Mesodermal cell (in vitro differentiated cells): ENCODE measurements around the gene PLEKHM2.
A peak's percentile ranks its signal among the peaks of the same experiment; 100 is the strongest.

Experiments used
- H3K27ac ChIP-seq: 2 replicates; pipeline ENCODE4 v1.7.0; 2013; ENCODE audit warnings: mild to moderate bottlenecking, low read depth, low read length, moderate library complexity; ENCODE audit not compliant: severe bottlenecking
- H3K36me3 ChIP-seq: 2 replicates; pipeline ENCODE4 v1.7.1; 2013; ENCODE audit warnings: mild to moderate bottlenecking, low read length, moderate library complexity; ENCODE audit not compliant: control insufficient read depth, insufficient read depth
- H3K4me1 ChIP-seq: one replicate; pipeline ENCODE4 v1.7.1; 2013; ENCODE audit warnings: mild to moderate bottlenecking, low read length; ENCODE audit not compliant: insufficient read depth, control insufficient read depth, poor library complexity, severe bottlenecking
- H3K4me3 ChIP-seq: 2 replicates; pipeline ENCODE4 v1.7.0; 2013; ENCODE audit warnings: low read length, control low read depth, mild to moderate bottlenecking; ENCODE audit not compliant: insufficient read depth, poor library complexity, severe bottlenecking; ENCODE audit errors: extremely low read depth
- H3K9me3 ChIP-seq: 2 replicates; pipeline ENCODE4 v1.7.1; 2013; ENCODE audit warnings: mild to moderate bottlenecking, low read length, moderate library complexity; ENCODE audit not compliant: control insufficient read depth
- WGBS, 2 experiments: methylation state at CpG; one replicate each; pipeline ENCODE4 v1.1.5; 2013; ENCODE audit warnings: missing lambda C conversion rate in 2 of 2; ENCODE audit not compliant: insufficient coverage in 2 of 2; 5-methylcytosine and 5-hydroxymethylcytosine counted together

PLEKHM2 gene

DNA sequence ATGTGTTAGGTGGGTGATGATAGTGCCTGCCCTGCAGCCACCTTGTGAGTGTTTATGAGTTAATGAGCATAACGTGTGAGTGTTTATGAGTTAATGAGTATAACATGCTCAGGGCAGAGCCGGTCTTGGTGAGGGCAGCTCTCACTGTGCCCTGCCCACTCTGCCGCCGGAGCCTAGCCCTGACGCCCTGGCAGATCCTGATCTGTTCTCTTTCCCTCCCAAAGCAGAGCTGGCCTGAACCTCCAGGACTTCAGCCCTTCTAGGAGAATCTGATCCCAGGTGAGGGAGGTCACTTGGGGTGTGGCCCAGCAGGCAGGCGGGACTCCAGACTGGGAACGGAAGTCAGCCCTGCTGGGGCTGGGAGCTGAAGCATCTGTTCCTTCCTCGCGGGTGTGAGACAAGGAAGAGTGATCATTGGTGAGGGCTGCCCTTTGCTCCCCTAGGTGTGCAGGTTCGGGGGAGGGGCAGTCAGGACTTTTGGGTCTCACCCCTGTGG, 80.2 kb downstream of the PLEKHM2 start:
- peaks cover 62% of the 10 kb centered on the region for H3K36me3 ChIP-seq
- H3K4me1 ChIP-seq: peaks cover 17% of the 10 kb centered on the region
- H3K4me3 ChIP-seq: no peak overlapping the region
- no peaks in the 10 kb centered on the region for H3K9me3 ChIP-seq
- no peak overlapping the region for H3K27ac ChIP-seq
- WGBS, 2 experiments: 87 to 93% methylated on average over 9 to 10 of the region's 10 CpGs

DNA sequence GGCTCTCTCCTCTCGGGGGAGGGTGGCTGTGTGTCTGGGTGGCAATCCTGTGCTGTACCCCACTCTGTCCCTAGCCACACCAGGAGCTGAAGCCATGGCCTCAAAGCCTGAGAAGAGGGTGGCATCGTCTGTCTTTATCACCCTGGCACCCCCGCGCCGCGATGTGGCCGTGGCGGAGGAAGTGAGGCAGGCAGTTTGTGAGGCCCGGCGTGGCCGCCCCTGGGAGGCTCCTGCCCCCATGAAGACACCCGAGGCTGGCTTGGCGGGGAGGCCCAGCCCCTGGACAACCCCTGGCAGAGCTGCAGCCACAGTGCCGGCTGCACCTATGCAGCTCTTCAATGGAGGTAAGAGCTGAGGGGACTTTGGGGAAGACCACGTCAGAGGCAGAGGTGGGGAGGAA, 80.8 kb downstream of the PLEKHM2 start:
- Histone ChIP-seq H3K9me3 (no peaks in the 10 kb centered on the region), H3K4me3 (no peak overlapping the region), H3K27ac (no peak overlapping the region), H3K4me1 (peaks cover 17% of the 10 kb centered on the region), H3K36me3 (peaks cover 66% of the 10 kb centered on the region)
- WGBS, 2 experiments: 94 to 95% methylated on average over 9 to 11 of the region's 15 CpGs

DNA sequence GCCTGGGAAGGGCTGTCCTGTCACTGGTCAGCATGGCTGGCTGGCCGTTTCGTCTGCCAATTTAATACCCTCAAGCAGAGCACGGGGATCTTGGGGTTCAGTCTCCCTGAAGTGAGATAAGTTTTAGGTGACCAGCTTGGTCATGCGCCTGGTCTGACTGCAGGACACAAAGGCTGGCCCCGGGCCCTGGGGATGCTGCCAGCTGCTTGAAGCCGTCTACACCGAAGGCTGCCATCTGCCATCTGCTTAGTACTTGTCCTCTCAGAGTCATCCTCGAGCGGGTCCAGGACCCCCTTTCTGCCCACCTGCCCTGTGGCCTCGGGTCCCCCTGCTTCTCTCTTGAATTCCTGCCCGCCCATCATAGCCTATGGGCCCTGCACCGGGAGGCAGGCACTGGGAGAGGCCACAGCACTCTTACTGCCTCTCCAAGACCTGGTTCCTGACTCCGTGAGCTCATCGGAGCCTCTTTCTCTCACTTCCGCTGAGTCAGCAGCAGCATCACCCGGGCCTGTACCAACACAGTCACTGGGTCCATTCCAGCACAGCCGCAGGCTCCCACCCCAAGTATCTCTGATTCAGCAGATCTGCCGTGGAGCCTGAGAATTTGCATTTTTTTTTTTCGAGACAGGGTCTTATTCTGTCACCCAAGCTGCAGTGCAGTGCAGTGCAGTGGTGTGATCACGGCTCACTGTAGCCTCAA, 81.5 kb downstream of the PLEKHM2 start:
- Histone ChIP-seq H3K9me3 (no peaks in the 10 kb centered on the region), H3K4me3 (no peak overlapping the region), H3K4me1 (peaks cover 16% of the 10 kb centered on the region), H3K36me3 (peaks cover 74% of the 10 kb centered on the region), H3K27ac (no peak overlapping the region)
- 94% methylated on average over 17 to 20 of the region's 20 CpGs for WGBS, 2 experiments

DNA sequence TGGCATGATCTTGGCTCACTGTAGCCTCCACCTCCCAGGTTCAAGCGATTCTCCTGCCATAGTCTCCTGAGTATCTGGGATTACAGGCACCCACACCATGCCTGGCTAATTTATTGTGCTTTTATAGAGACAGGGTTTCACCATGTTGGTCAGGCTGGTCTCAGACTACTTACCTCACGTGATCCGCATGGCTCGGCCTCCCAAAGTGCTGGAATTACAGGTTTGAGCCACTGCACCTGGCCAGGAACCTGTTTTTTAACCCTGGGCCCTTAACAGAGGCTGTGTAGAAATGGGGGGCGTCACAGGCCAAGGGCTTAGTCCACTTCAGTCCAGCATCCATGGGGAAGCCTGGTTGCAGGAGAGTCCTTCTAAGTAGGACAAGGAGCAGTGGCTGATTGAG, 83.8 kb downstream of the PLEKHM2 start:
- Histone ChIP-seq H3K4me3 (no peak overlapping the region), H3K9me3 (no peaks in the 10 kb centered on the region), H3K27ac (no peak overlapping the region), H3K4me1 (no peaks in the 10 kb centered on the region), H3K36me3 (peaks cover 88% of the 10 kb centered on the region)
- 89 to 92% methylated on average over 4 to 5 of the region's 5 CpGs for WGBS, 2 experiments

DNA sequence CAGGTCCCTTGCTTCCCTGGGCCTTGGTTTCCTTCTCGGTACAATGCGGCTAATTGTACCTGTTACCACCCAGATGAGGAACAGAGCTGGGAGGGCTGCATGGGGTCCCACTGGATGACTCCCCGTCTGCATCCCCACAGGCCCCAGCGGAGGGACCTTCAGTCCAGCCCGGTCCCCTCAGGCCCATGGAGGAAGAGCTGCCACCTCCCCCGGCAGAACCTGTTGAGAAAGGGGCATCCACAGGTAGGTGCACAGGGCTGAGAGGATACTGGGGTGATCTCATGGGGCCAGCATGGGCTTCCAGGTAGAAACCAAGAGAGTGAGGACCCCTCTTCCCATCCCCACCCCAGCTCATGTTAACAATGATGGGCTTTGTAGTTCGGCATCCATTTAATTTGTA, 84.3 kb downstream of the PLEKHM2 start:
- H3K36me3 ChIP-seq: peaks cover 92% of the 10 kb centered on the region
- H3K4me3 ChIP-seq: no peak overlapping the region
- no peaks in the 10 kb centered on the region for H3K4me1 ChIP-seq
- H3K9me3 ChIP-seq: no peaks in the 10 kb centered on the region
- no peak overlapping the region for H3K27ac ChIP-seq
- 91 to 100% methylated on average over 3 to 4 of the region's 7 CpGs for WGBS, 2 experiments

DNA sequence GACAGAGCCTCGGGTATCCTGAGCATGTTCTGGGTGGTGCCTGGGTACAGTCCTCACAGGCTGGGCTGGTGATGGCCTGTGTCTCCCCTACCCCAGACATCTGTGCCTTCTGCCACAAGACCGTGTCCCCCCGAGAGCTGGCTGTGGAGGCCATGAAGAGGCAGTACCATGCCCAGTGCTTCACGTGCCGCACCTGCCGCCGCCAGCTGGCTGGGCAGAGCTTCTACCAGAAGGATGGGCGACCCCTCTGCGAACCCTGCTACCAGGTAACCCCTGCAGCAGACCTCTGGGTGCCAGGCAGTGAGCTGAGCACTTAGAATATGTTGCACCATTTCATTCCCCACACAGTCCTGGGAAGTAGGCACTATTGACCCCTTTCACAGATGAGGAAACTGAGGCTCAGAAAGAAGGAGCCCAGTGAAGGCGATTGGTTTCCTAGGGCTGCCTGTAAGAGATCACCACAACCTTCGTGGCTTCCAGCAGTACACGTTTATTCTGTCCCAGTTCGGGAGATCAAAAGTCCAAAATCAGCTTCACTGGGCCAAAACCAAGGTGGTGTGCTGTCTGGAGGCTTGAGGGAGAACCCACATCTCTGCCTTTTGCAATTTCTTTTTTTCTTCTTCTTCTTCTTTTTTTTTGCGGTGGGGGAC, 86.3 kb downstream of the PLEKHM2 start:
- no peak overlapping the region for H3K27ac ChIP-seq
- H3K9me3 ChIP-seq: no peaks in the 10 kb centered on the region
- peaks cover 91% of the 10 kb centered on the region for H3K36me3 ChIP-seq
- peaks cover 2% of the 10 kb centered on the region for H3K4me1 ChIP-seq
- no peak overlapping the region for H3K4me3 ChIP-seq
- WGBS, 2 experiments: 93 to 98% methylated on average over 11 to 12 of the region's 14 CpGs

DNA sequence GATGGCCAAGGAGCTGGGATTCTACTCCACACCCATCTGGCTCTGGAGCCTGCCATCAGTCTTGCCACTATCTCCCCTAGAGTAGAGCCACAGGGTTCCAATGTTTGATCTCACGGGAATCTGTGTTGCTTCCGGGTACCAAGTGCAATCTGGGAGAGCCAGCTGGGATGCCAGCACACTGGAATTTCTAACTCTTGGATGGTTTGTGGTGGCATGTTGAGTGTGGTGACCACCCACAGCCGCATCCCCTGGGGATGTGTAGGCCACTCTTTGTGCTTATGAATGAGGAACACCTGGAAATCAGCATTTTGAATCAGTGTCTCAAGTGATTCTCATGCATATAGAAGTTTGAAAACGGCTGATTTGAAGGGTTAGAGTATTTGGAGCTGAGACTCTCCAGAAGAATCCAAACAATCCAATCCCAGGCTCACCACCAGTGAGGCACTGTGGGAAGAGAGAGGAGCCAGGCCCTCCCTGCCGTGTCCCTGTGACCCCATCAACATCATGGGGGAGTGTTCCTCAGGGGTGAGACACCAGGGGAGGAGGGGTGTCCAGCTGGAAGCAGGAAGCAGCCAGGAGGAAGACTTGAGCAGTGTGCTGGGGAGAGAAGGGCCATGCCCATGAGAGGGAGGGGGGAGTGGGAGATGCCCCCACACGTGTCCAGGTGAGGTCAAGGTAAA, 87.9 kb downstream of the PLEKHM2 start:
- Histone ChIP-seq H3K4me3 (no peak overlapping the region), H3K36me3 (peaks cover 94% of the 10 kb centered on the region), H3K9me3 (no peaks in the 10 kb centered on the region), H3K27ac (no peak overlapping the region), H3K4me1 (peaks cover 5% of the 10 kb centered on the region)
- WGBS, 2 experiments: 90 to 99% methylated on average over 2 to 5 of the region's 6 CpGs

DNA sequence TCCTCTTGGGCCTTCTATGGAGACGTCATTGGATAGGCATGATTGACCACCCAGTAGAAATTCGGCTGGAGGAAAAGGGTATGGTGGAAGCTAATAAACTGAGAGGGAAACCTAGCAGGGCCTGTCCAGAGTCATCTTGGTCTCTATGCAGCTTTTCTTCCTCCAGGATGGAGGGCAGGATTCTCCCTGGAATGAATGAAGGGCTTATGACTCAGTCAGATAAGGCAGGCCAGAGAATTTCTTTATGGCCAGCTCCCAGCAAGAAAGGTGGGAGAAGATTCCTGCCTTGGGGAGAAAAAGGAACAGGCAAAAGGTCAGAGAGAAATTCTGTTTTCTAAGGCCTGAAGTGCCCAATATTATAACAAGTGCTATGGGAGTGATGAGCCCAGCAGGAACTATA, 91.6 kb downstream of the PLEKHM2 start:
- Histone ChIP-seq H3K4me3 (no peak overlapping the region), H3K27ac (peak overlapping the region; percentile 0), H3K36me3 (peaks cover 93% of the 10 kb centered on the region), H3K9me3 (no peaks in the 10 kb centered on the region), H3K4me1 (peaks cover 5% of the 10 kb centered on the region)
- 69 to 88% methylated on average over 1 to 2 of the region's 2 CpGs for WGBS, 2 experiments

DNA sequence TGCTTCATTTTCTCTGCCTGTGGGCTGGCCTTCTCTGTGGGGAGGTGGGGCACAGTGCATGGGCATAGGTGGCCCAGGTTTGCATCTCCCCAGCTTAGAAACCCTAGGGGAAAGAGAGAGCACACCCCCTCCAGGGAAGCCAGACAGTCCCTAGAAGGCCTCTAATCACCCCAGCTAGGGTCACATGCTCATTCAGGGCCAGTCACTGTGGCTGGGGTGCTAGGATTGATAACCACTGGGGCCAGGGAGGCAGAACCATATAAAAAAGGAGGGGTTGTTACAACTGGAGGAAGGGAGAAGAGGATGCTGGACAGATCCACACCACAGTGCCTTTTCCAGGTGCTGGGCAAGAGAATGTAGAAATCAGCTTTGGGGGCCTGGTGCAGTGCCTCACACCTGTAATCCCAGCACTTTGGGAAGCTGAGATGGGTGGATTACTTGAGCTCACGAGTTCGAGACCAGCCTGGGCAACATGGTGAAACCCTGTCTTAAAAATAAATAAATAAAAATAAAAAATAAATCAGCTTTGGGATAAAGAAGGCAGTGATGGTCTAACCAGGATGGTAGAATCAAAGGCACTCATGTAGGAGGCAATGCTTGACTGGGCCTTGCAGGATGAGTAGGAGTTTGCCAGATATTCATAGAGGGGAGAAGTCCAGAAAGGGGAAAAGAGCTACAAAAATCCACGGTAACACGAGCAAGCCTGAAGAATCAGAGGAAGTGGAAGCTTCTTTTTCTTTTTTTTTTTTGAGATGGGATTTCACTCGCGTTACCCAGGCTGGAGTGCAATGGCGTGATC, 94.0 kb downstream of the PLEKHM2 start:
- Histone ChIP-seq H3K4me1 (peaks cover 5% of the 10 kb centered on the region), H3K4me3 (no peak overlapping the region), H3K36me3 (peaks cover 93% of the 10 kb centered on the region), H3K27ac (no peak overlapping the region), H3K9me3 (no peaks in the 10 kb centered on the region)
- WGBS, 2 experiments: 95 to 100% methylated on average over 4 to 5 of the region's 7 CpGs
